NOMO-1 treated with DMSO at 0.1 percent for 48 hours (cell line): ENCODE data around the gene HECA.
"Not testable (repeated sequence)": the region's sequence is repeated elsewhere in the genome, so short reads cannot be mapped to it uniquely, and the experiment has no call there.

ENCODE experiments used
- DNase-seq: peaks from one replicate; lab custom pipeline; 2025; ENCODE audit not compliant: unreplicated experiment; lab: John Stamatoyannopoulos, UW

HECA gene

DNA sequence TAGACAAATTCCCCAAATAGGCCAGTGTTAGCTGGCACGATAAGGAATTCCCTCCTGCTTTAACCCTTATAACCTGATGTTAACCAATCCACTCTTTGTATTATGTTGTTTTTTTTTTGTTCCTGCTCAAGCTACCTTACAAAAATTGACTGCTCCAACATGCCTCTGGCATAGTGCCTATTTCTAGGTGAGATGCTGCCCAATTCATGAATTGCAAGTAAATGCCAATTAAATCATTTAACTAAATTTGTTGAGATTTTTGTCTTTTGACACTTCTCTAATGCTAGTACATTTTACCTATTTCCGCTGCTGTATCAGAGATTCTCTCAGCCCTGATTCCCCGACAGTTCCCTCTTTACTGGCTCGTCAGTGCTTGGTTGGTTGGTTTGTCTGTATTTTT lies 66.5 kb downstream of the HECA start:
- DNase-seq = no peak

- DNase-seq = no peak
These were observed 70.1 kb downstream of the HECA start for GRCh38 chr6:139204978-139205377.

- no peak for DNase-seq
These were observed 71.0 kb downstream of the HECA start for GRCh38 chr6:139205843-139206242.

DNA sequence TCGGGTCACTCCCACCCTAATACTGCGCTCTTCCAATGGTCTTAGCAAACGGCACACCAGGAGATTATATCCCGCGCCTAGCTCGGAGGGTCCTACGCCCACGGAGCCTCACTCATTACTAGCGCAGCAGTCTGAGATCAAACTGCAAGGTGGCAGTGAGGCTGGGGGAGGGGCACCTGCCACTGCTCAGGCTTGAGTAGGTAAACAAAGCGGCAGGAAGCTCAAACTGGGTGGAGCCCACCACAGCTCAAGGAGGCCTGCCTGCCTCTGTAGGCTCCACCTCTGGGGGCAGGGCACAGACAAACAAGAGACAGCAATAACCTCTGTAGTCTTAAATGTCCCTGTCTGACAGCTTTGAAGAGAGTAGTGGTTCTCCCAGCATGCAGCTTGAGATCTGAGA lies 75.9 kb downstream of the HECA start:
- not testable (repeated sequence) for DNase-seq

GRCh38 chr6:139212460-139212859 lies 77.6 kb downstream of the HECA start:
- not testable (repeated sequence) for DNase-seq

DNA sequence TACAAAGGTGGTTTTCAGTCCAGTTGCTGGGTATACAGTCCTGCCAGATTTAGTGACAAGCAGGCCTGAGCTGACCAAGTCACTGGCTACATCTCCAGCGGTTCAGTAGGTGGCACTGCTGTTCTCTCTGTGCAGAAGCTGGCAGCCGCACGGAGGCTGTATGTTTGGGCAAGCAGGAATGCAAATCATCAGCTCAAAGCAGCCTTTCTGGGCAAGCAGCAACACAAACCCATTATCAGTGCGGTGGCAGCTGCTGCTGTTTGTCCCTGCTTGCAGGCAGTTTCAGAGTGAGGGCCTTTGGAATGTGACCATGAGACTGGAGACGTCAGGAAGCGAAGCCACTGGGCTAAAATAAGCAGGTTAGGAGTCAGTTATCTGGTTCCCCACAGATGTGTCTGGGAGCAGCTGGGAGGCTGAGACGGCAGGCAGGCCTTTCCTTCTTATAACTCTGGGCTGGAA lies 84.4 kb downstream of the HECA start:
- DNase-seq = peak; percentile 92

GRCh38 chr6:139219746-139220145 lies 84.9 kb downstream of the HECA start:
- peak; percentile 39 for DNase-seq

DNA sequence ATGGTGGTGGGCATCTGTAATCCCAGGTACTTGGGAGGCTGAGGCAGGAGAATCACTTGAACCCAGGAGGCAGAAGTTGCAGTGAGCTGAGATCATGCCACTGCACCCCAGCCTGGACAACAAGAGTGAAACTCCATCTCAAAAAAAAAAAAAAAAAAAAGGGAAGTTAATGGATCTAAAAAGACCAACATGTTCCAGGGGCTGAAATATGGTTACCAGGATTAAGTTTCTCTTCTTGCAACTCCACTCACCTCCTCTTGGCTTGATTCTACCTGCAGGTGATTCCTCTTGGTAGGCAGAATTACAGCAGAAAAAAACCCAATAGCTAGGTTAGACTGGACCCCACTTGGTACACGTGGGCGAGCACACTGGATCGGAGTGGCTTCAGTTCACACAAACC lies 93.5 kb downstream of the HECA start:
- peak; percentile 51 for DNase-seq
